GM19455 (cell line): ENCODE results near the gene THYN1.

Source experiments
- ATAC-seq: cut with Tn5 transposase; IDR thresholded peaks from one replicate; pipeline ENCODE4 v1.9.1; 2021; ENCODE audit not compliant: unreplicated experiment

The THYN1 gene

GRCh38 chr11:134252346-134253187, 585 bp downstream of the THYN1 start:
- peak; percentile 30 for ATAC-seq

- no peak for ATAC-seq
Observed at GRCh38 chr11:134250675-134251074, 2.5 kb downstream of the THYN1 start.

- ATAC-seq: no peak
Observed at GRCh38 chr11:134250246-134250645, 2.9 kb downstream of the THYN1 start.

GRCh38 chr11:134248910-134249480, 4.2 kb downstream of the THYN1 start:
- ATAC-seq: no peak

- ATAC-seq: no peak
Observed at GRCh38 chr11:134246678-134247077, 6.5 kb downstream of the THYN1 start.

GRCh38 chr11:134246100-134246499, 7.1 kb downstream of the THYN1 start:
- no peak for ATAC-seq

GRCh38 chr11:134245434-134245833, 7.7 kb downstream of the THYN1 start:
- ATAC-seq: no peak

GRCh38 chr11:134244593-134244992, 8.6 kb downstream of the THYN1 start:
- ATAC-seq: peak; percentile 77

- no peak for ATAC-seq
Observed at GRCh38 chr11:134243913-134244312, 9.2 kb downstream of the THYN1 start.

GRCh38 chr11:134242376-134242775, 10.8 kb downstream of the THYN1 start:
- no peak for ATAC-seq

GRCh38 chr11:134240592-134240991, 12.6 kb downstream of the THYN1 start:
- ATAC-seq: no peak

GRCh38 chr11:134238956-134239355, 14.2 kb downstream of the THYN1 start:
- ATAC-seq: no peak

GRCh38 chr11:134237557-134237922, 15.6 kb downstream of the THYN1 start:
- ATAC-seq: no peak

GRCh38 chr11:134236834-134237556, 16.2 kb downstream of the THYN1 start:
- no peak for ATAC-seq

- ATAC-seq: no peak
Observed at GRCh38 chr11:134235399-134235798, 17.8 kb downstream of the THYN1 start.

GRCh38 chr11:134233729-134234179, 19.4 kb downstream of the THYN1 start:
- no peak for ATAC-seq

- no peak for ATAC-seq
Observed at GRCh38 chr11:134231958-134232659, 21.0 kb downstream of the THYN1 start.

- no peak for ATAC-seq
Observed at GRCh38 chr11:134230339-134230738, 22.8 kb downstream of the THYN1 start.

- no peak for ATAC-seq
Observed at GRCh38 chr11:134229126-134229790, 23.9 kb downstream of the THYN1 start.

- peak; percentile 40 for ATAC-seq
Observed at GRCh38 chr11:134228625-134229024, 24.5 kb downstream of the THYN1 start.
